Common myeloid progenitor, CD34-positive (primary cell): Measurements from ENCODE around the gene SDCBP2.
"Not testable (repeated sequence)": the region's sequence is repeated elsewhere in the genome, so short reads cannot be mapped to it uniquely, and the experiment has no call there.

Source experiments
- CTCF ChIA-PET: fragments of 350-600 bp; sonication (Branson Sonifier 250); formaldehyde crosslinking; loops from one replicate; lab custom pipeline; 2021; ENCODE audit warnings: antibody characterized with exemption; lab: Charles Lee
- POLR2A ChIA-PET: fragments of 350-600 bp; sonication (Branson Sonifier 250); formaldehyde crosslinking; loops from one replicate; lab custom pipeline; 2021; ENCODE audit warnings: antibody characterized with exemption; lab: Charles Lee
- DNase-seq, 3 donors: peaks; one replicate each; pipeline versions ENCODE4 v3.0.0 to v3.0.0-alpha.2; 2013
- H3K27ac ChIP-seq, 2 experiments: 1 replicate in 1 of 2; 2 replicates in 1 of 2; pipeline ENCODE4 v1.7.0; 2013; ENCODE audit warnings: inconsistent platforms in 2 of 2, low read length in 2 of 2, mild to moderate bottlenecking in 2 of 2, low read depth in 1 of 2, moderate library complexity in 1 of 2; ENCODE audit not compliant: severe bottlenecking in 2 of 2, insufficient read depth in 1 of 2, poor library complexity in 1 of 2
- H3K27me3 ChIP-seq, 5 experiments: replicated peaks in 2 of 5; 1 replicate in 3 of 5; 2 replicates in 2 of 5; pipeline versions ENCODE4 v1.6.1 to v1.7.0; 2013; ENCODE audit warnings: low read length in 4 of 5, mild to moderate bottlenecking in 2 of 5, moderate library complexity in 2 of 5, inconsistent platforms in 1 of 5; ENCODE audit not compliant: insufficient read depth in 5 of 5, control insufficient read depth in 4 of 5
- H3K36me3 ChIP-seq, 4 experiments: 1 replicate in 2 of 4; 2 replicates in 2 of 4; pipeline versions ENCODE4 v1.6.1 to v1.7.0; 2013; ENCODE audit warnings: low read length in 3 of 4, control low read depth in 1 of 4, mild to moderate bottlenecking in 1 of 4; ENCODE audit not compliant: control insufficient read depth in 4 of 4, insufficient read depth in 4 of 4
- H3K4me1 ChIP-seq, 4 experiments: 1 replicate in 3 of 4; 2 replicates in 1 of 4; pipeline versions ENCODE4 v1.6.1 to v1.7.1; 2013; ENCODE audit warnings: low read length in 3 of 4, mild to moderate bottlenecking in 3 of 4, control low read depth in 1 of 4, inconsistent platforms in 1 of 4, moderate library complexity in 1 of 4; ENCODE audit not compliant: control insufficient read depth in 4 of 4, insufficient read depth in 4 of 4; ENCODE audit errors: control extremely low read depth in 1 of 4
- H3K4me3 ChIP-seq, 7 experiments: 1 replicate in 4 of 7; 2 replicates in 3 of 7; pipeline versions ENCODE4 v1.5.1 to v1.7.0; 2013; ENCODE audit warnings: mild to moderate bottlenecking in 7 of 7, low read length in 6 of 7, moderate library complexity in 6 of 7, inconsistent platforms in 2 of 7, low read depth in 2 of 7, control low read depth in 1 of 7; ENCODE audit not compliant: insufficient read depth in 4 of 7, control insufficient read depth in 1 of 7; ENCODE audit errors: extremely low read depth in 1 of 7
- H3K9me3 ChIP-seq, 5 experiments: 1 replicate in 4 of 5; 2 replicates in 1 of 5; pipeline versions ENCODE4 v1.6.1 to v1.7.1; 2013; ENCODE audit warnings: low read length in 4 of 5, mild to moderate bottlenecking in 2 of 5, inconsistent platforms in 1 of 5, low read depth in 1 of 5, moderate library complexity in 1 of 5; ENCODE audit not compliant: control insufficient read depth in 4 of 5, insufficient read depth in 2 of 5; ENCODE audit errors: control extremely low read depth in 1 of 5
- WGBS: methylation state at CpG from one replicate; pipeline ENCODE4 v1.1.5; 2013; ENCODE audit not compliant: insufficient coverage; 5-methylcytosine and 5-hydroxymethylcytosine counted together

The SDCBP2 gene

DNA sequence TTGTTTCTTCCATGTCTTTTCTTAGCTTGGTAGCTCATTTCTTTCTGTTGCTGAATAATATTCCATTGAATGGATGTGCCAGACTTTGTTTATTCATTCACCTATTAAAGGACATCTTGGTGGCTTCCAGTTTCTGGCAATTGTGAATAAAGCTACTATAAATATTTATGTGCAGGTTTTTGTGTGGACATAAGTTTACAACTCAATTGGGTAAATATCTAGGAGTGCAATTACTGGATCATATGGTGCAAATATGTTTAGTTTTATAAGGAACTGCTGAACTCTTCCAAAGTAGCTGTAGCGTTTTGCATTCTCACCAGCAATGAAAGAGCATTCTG, 16.8 kb upstream of the SDCBP2 start:
- peaks cover 2 to 6% (median 3%) of the 10 kb centered on the region in 4 experiments for H3K36me3 ChIP-seq
- 100% methylated on average over 1 of the region's 1 CpG for WGBS
- peaks cover 0 to 18% (median 4%) of the 10 kb centered on the region in 5 experiments for H3K9me3 ChIP-seq
- ChIA-PET CTCF (interaction anchor here (1.2 kb wide), 1 partner anchor 23 kb away, joined by 3 read pairs; no protein-coding TSS in a partner anchor), POLR2A (no interaction called here)
- H3K27me3 ChIP-seq: no peaks in the 10 kb centered on the region
- no peak overlapping the region for H3K4me3 ChIP-seq
- H3K4me1 ChIP-seq: peaks cover 0 to 13% (median 0%) of the 10 kb centered on the region in 4 experiments
- no peak for DNase-seq
- no peak overlapping the region for H3K27ac ChIP-seq

DNA sequence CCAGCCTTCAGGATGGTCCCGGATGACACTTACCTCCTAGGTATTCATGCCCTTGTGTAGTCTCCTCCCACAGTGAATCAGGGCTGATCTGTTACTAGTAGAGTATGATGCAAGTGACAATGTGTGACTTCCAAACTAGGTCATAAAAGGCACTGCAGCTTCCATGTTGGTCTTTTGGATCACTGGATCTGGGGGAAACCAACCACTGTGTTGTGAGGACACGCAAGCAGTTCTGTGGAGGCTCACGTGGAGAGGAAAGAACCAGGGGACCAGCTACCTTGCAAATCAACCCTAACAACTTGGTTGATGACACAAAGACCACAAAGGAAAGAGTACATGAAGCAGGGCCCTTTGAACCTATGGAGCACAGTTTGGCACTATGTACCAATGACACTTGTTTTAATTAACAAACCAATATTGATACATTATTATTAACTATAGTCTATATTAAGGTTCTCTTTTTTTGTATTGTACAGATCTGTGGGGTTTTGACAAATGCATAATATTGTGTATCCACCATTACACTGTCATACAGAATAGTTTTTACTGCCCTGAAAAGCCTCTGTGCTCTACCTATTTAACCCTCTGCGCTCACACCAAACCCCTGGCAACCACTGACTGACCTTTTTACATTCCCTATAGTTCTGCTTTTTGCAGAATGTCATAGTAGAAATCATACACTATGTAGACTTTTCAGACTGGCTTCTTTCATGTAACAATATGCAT, 16.3 kb upstream of the SDCBP2 start:
- peaks cover 0 to 13% (median 0%) of the 10 kb centered on the region in 4 experiments for H3K4me1 ChIP-seq
- no peak overlapping the region for H3K4me3 ChIP-seq
- peaks cover 0 to 3% (median 3%) of the 10 kb centered on the region in 4 experiments for H3K36me3 ChIP-seq
- peaks cover 0 to 18% (median 4%) of the 10 kb centered on the region in 5 experiments for H3K9me3 ChIP-seq
- H3K27ac ChIP-seq: no peak overlapping the region
- H3K27me3 ChIP-seq: no peaks in the 10 kb centered on the region
- no peak for DNase-seq
- WGBS: 85% methylated on average over 2 of the region's 4 CpGs
- ChIA-PET CTCF (interaction anchor here (1.2 kb wide), 1 partner anchor 22 kb away, joined by 3 read pairs; no protein-coding TSS in a partner anchor), POLR2A (no interaction called here)

DNA sequence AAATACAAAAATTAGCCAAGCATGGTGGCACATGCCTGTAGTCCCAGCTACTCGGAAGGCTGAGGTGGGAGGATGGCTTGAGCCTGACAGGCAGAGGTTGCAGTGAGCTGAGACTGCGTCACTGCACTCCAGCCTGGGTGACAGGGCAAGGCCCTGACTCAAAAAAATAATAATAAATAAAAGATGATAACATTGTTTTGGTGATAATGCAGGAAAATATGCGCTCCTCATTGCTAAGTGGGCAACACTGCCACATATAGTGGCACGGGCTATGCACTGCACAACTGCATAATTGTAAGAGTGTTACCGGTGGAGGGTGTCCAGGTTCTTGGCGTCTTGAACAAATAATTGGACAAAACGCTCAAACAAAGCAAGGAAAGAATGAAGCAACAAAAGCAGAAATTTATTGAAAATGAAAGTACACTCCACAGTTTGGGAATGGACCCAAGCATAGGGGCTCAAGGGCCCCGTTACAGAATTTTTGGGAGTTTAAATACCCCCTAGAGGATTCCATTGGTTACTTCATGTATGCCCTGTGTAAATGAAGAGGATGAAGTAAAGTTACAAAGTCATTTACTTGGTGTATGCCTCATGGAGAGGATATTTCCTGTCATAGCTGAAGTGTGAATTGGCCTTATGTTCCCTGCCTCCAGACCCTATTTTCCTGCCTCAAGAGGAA, 14.6 kb upstream of the SDCBP2 start:
- DNase-seq, H3K36me3 ChIP-seq, H3K4me3 ChIP-seq, H3K27ac ChIP-seq, POLR2A ChIA-PET, CTCF ChIA-PET, H3K27me3 ChIP-seq: not testable (repeated sequence)
- WGBS: 96% methylated on average over 6 of the region's 8 CpGs
- Histone ChIP-seq H3K4me1 (peaks cover 0 to 13% (median 0%) of the 10 kb centered on the region in 4 experiments), H3K9me3 (peaks cover 0 to 13% (median 4%) of the 10 kb centered on the region in 5 experiments)

DNA sequence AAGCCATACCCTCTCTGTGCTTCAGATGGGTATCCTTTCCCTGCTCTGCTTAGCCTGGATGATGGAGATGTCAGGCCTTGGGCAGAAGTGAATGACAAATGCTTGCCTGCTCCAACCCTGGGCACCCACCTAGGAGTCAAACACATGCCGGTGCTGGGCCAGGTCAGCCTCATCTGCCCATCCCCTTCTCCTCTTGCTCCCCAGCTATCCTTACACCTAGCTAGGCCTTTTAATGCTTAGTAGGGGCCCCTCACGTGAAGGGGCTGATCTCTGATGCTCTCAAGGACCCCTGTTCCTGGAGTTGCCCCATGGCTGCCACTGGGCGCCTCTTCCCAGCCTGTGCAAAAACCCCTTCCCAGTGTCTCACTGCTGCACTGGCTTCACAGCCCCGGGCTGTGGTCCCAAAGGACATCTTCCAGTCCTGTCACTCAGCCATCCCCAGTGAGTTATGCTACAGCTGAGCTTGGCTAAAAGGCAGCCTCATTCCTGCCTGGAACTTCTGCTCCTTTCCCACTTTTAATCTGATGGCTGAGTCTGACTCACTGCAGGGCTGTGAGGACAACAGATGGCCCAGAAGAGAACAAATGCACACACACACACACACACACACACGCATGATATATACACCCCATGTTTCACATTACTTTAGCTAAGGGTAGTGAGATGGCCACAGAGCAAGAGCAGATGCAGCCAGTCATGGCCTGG, 12.8 kb upstream of the SDCBP2 start:
- 79% methylated on average over 3 of the region's 5 CpGs for WGBS
- Histone ChIP-seq H3K9me3 (peaks cover 0 to 2% (median 0%) of the 10 kb centered on the region in 5 experiments), H3K4me3 (no peak overlapping the region), H3K36me3 (peaks cover 0 to 3% (median under 1%) of the 10 kb centered on the region in 4 experiments), H3K27me3 (no peaks in the 10 kb centered on the region), H3K27ac (no peak overlapping the region), H3K4me1 (peaks cover 0 to 15% (median 5%) of the 10 kb centered on the region in 4 experiments)
- POLR2A ChIA-PET: no interaction called here
- CTCF ChIA-PET: interaction anchor here (0.7 to 1.2 kb wide), 2 partner anchors 13 to 27 kb away, joined by 3 read pairs; no protein-coding TSS in a partner anchor
- DNase-seq: no peak

DNA sequence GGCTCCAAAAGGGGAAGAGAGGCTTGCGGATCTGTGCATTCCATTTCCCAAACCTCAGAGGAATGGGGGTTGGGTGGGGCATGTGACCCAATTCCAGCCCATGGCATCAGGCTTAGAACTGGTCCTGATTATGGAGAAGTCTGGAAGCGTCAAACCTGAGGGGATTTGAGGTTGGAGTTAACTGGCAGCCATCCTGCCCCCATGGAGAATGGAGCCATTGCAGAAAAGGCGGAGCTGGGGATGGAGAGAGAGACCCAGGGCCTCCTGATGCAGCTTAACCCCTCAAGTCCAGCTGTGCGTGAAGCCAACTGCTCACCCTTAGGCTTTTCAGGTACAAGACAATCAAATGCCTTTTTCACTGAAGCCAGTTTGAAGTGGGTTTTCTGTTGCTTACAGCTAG, 9.9 kb upstream of the SDCBP2 start:
- CTCF ChIA-PET: interaction anchor here (0.7 to 1.0 kb wide), 2 partner anchors 97 to 1032 kb away, joined by 3 to 4 read pairs; no protein-coding TSS in a partner anchor
- no peak for DNase-seq
- WGBS: 100% methylated on average over 3 of the region's 4 CpGs
- Histone ChIP-seq H3K27me3 (no peaks in the 10 kb centered on the region), H3K9me3 (no peaks in the 10 kb centered on the region), H3K27ac (no peak overlapping the region), H3K4me1 (peaks cover 0 to 12% (median 10%) of the 10 kb centered on the region in 4 experiments), H3K36me3 (peaks cover 0 to 9% (median 5%) of the 10 kb centered on the region in 4 experiments), H3K4me3 (no peak overlapping the region)
- POLR2A ChIA-PET: no interaction called here

DNA sequence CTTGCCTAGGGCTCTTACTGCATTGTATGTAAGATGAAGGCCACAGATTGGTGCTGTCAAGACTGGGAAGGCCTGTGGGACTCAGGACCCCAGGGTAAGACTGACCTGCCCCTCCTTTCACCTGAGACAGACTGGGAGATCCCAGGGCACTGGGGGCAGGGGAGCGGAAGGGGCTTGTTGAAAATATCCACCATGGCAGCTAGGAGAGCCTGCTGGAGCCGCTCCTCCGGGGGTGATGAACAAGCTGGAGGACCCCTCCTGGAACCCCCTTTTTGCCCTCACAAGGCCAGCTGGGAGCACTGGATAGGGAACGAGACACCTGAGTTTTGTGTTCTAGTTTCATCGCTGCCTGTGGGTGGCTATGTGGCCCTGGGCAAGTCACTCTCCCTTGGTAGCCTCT, 9.2 kb upstream of the SDCBP2 start:
- no peak for DNase-seq
- no peak overlapping the region for H3K4me3 ChIP-seq
- peaks cover 0 to 12% (median 10%) of the 10 kb centered on the region in 4 experiments for H3K4me1 ChIP-seq
- ChIA-PET POLR2A (no interaction called here), CTCF (interaction anchor here (1.4 kb wide), 1 partner anchor 11 kb away, joined by 4 read pairs; no protein-coding TSS in a partner anchor)
- H3K36me3 ChIP-seq: peaks cover 2 to 16% (median 11%) of the 10 kb centered on the region in 4 experiments
- H3K9me3 ChIP-seq: no peaks in the 10 kb centered on the region
- H3K27me3 ChIP-seq: no peaks in the 10 kb centered on the region
- 95% methylated on average over 4 of the region's 5 CpGs for WGBS
- no peak overlapping the region for H3K27ac ChIP-seq
